Caco-2 (cell line): Measurements from ENCODE around the gene REEP3. TPM values are rescaled to one million over a fixed set of nuclear protein-coding genes. Genes with fewer than 3 reads are reported as not detected.

Experiments
- BruUV-seq: library from RNA; stranded (reverse); fragments of 400-500 nt; replicated peaks from 2 replicates; lab custom pipeline; 2021; lab: Mats Ljungman, UMichigan
- CTCF ChIA-PET: fragments of 300-600 bp; sonication (Branson Sonifier 250); formaldehyde crosslinking; loops from one replicate; lab custom pipeline; 2022; ENCODE audit warnings: antibody characterized with exemption; lab: Charles Lee
- POLR2A ChIA-PET: fragments of 300-600 bp; sonication (Branson Sonifier 250); formaldehyde crosslinking; loops from one replicate; lab custom pipeline; 2022; ENCODE audit warnings: antibody characterized with exemption; lab: Charles Lee
- DNase-seq, 2 experiments: peaks; one replicate each; pipeline versions ENCODE4 v3.0.0 to v3.0.0-alpha.2; 2020 to 2022
- H3K27me3 ChIP-seq: replicated peaks from 2 replicates; pipeline ENCODE4 v1.6.0; 2011; ENCODE audit warnings: low read length; ENCODE audit not compliant: control insufficient read depth, insufficient read depth
- H3K36me3 ChIP-seq: 2 replicates; pipeline ENCODE4 v1.5.1; 2011; ENCODE audit warnings: low read length; ENCODE audit not compliant: control insufficient read depth, insufficient read depth
- H3K4me1 ChIP-seq: fragments of 250-450 bp; sonication (Bioruptor Pico); 2 replicates; pipeline ENCODE4 v1.5.1; 2020; ENCODE audit warnings: mild to moderate bottlenecking
- H3K4me3 ChIP-seq: 2 replicates; pipeline ENCODE4 v1.5.1; 2011; ENCODE audit warnings: low read depth, mild to moderate bottlenecking, control low read depth, low read length
- H3K9me3 ChIP-seq: fragments of 250-450 bp; sonication (Bioruptor Pico); 2 replicates; pipeline ENCODE4 v1.5.1; 2020; ENCODE audit warnings: mild to moderate bottlenecking, moderate library complexity
- H3K27ac Mint-ChIP-seq: one replicate; pipeline ENCODE4 v1.8.0; 2022; ENCODE audit warnings: mixed read lengths; ENCODE audit not compliant: unreplicated experiment
- H3K27me3 Mint-ChIP-seq: one replicate; pipeline ENCODE4 v1.8.0; 2022; ENCODE audit warnings: mixed read lengths; ENCODE audit not compliant: insufficient read depth, unreplicated experiment
- H3K36me3 Mint-ChIP-seq: one replicate; pipeline ENCODE4 v1.8.0; 2022; ENCODE audit warnings: mild to moderate bottlenecking, mixed read lengths; ENCODE audit not compliant: insufficient read depth, unreplicated experiment
- H3K4me1 Mint-ChIP-seq: one replicate; pipeline ENCODE4 v1.8.0; 2022; ENCODE audit warnings: low read depth, mixed read lengths; ENCODE audit not compliant: unreplicated experiment
- H3K4me3 Mint-ChIP-seq: one replicate; pipeline ENCODE4 v1.8.0; 2022; ENCODE audit warnings: mild to moderate bottlenecking, moderate library complexity, mixed read lengths; ENCODE audit not compliant: unreplicated experiment
- H3K9me3 Mint-ChIP-seq: one replicate; pipeline ENCODE4 v1.8.0; 2022; ENCODE audit warnings: mixed read lengths; ENCODE audit not compliant: unreplicated experiment
- intact Hi-C: fragments of 100-400 bp; cut with micrococcal nuclease; formaldehyde crosslinking; loops from one replicate; pipeline ENCODE4 v1.10.0; 2022; ENCODE audit not compliant: unreplicated experiment
- total RNA-seq: library from RNA; stranded (reverse); gene quantifications from 2 replicates; pipeline ENCODE4 v1.2.3, GENCODE V29; 2022
- TF ChIP-seq, protein P1 (sequence below), 2 experiments: fragments of 200-600 bp in 1 of 2; IDR thresholded peaks; 1 replicate in 1 of 2; 2 replicates in 1 of 2; pipeline versions ENCODE4 v1.5.1 to v1.8.0; 2011 to 2022; ENCODE audit warnings: antibody characterized with exemption in 1 of 2, control low read depth in 1 of 2, inconsistent platforms in 1 of 2, low read depth in 1 of 2, low read length in 1 of 2, mild to moderate bottlenecking in 1 of 2, moderate library complexity in 1 of 2; ENCODE audit not compliant: insufficient read depth in 1 of 2, severe bottlenecking in 1 of 2, unreplicated experiment in 1 of 2

The REEP3 gene
- total RNA-seq, 1 experiment from 2014 or later = 66.4 TPM

GRCh38 chr10:63644418-63645142 is 123.4 kb downstream of the REEP3 start:
- POLR2A ChIA-PET = no interaction called here
- no peak overlapping the region for H3K4me3 ChIP-seq
- H3K36me3 ChIP-seq = peaks cover 2% of the 10 kb centered on the region; the same call in 1 of the 2 replicates
- H3K9me3 Mint-ChIP-seq = no peaks in the 10 kb centered on the region
- intact Hi-C loops = no loop called here
- no peaks in the 10 kb centered on the region for H3K27me3 ChIP-seq
- no peaks in the 10 kb centered on the region for H3K4me1 ChIP-seq
- H3K36me3 Mint-ChIP-seq = no peaks in the 10 kb centered on the region
- no TSS peak for BruUV-seq
- no peak for DNase-seq
- H3K9me3 ChIP-seq = no peaks in the 10 kb centered on the region
- no peaks in the 10 kb centered on the region for H3K4me1 Mint-ChIP-seq
- no peaks in the 10 kb centered on the region for H3K27me3 Mint-ChIP-seq
- H3K4me3 Mint-ChIP-seq = no peak overlapping the region
- no peak overlapping the region for H3K27ac Mint-ChIP-seq
- CTCF ChIA-PET = no interaction called here
- TF ChIP-seq, protein P1, sequence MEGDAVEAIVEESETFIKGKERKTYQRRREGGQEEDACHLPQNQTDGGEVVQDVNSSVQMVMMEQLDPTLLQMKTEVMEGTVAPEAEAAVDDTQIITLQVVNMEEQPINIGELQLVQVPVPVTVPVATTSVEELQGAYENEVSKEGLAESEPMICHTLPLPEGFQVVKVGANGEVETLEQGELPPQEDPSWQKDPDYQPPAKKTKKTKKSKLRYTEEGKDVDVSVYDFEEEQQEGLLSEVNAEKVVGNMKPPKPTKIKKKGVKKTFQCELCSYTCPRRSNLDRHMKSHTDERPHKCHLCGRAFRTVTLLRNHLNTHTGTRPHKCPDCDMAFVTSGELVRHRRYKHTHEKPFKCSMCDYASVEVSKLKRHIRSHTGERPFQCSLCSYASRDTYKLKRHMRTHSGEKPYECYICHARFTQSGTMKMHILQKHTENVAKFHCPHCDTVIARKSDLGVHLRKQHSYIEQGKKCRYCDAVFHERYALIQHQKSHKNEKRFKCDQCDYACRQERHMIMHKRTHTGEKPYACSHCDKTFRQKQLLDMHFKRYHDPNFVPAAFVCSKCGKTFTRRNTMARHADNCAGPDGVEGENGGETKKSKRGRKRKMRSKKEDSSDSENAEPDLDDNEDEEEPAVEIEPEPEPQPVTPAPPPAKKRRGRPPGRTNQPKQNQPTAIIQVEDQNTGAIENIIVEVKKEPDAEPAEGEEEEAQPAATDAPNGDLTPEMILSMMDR (IDR thresholded peaks at IDR 0.05; ENCODE audit: insufficient read depth in 1 of 2, low read depth in 1 of 2, low read length in 1 of 2, severe bottlenecking in 1 of 2, unreplicated experiment in 1 of 2) = no peak

- BruUV-seq = no TSS peak
- H3K4me1 ChIP-seq = no peaks in the 10 kb centered on the region
Observed at GRCh38 chr10:63645195-63645594, 124.0 kb downstream of the REEP3 start.

DNA sequence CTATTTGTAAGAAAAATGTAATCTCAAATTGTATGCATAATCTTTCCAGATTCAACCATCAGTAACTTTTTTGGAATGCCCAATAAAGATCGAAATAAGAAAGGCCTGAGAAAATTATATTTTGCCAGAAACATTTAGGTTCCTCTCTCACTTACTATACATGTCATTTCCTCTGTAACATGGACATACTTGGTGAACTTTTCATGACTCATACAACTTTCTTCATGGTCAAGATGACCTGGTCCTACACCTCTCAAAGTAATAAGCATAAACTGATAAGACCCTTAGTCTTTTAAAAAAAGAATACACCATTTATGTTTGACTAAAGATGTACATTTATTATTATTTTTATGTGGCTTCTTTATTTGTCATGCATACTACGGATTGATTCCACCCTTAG is 125.3 kb downstream of the REEP3 start:
- Histone ChIP-seq H3K9me3 (no peaks in the 10 kb centered on the region), H3K36me3 (peaks cover 2% of the 10 kb centered on the region; the same call in 1 of the 2 replicates), H3K27me3 (no peaks in the 10 kb centered on the region), H3K4me1 (no peaks in the 10 kb centered on the region), H3K4me3 (no peak overlapping the region)
- H3K9me3 Mint-ChIP-seq = no peaks in the 10 kb centered on the region
- BruUV-seq = no TSS peak
- TF ChIP-seq, protein P1 (IDR thresholded peaks at IDR 0.05; ENCODE audit: insufficient read depth in 1 of 2, low read depth in 1 of 2, low read length in 1 of 2, severe bottlenecking in 1 of 2, unreplicated experiment in 1 of 2) = no peak
- no peak for DNase-seq
- CTCF ChIA-PET = no interaction called here
- no peak overlapping the region for H3K4me3 Mint-ChIP-seq
- no peaks in the 10 kb centered on the region for H3K36me3 Mint-ChIP-seq
- no peaks in the 10 kb centered on the region for H3K4me1 Mint-ChIP-seq
- POLR2A ChIA-PET = no interaction called here
- H3K27me3 Mint-ChIP-seq = no peaks in the 10 kb centered on the region
- intact Hi-C loops = no loop called here
- H3K27ac Mint-ChIP-seq = no peak overlapping the region

More at GRCh38 chr10:63645195-63645594, 124.0 kb downstream of the REEP3 start:
- Histone ChIP-seq H3K36me3 (peaks cover 2% of the 10 kb centered on the region; the same call in 1 of the 2 replicates), H3K27me3 (no peaks in the 10 kb centered on the region), H3K9me3 (no peaks in the 10 kb centered on the region), H3K4me3 (no peak overlapping the region)
- POLR2A ChIA-PET = no interaction called here
- Mint-ChIP-seq H3K36me3 (no peaks in the 10 kb centered on the region), H3K27me3 (no peaks in the 10 kb centered on the region), H3K4me1 (no peaks in the 10 kb centered on the region), H3K27ac (no peak overlapping the region), H3K9me3 (no peaks in the 10 kb centered on the region), H3K4me3 (no peak overlapping the region)
- no peak for DNase-seq
- CTCF ChIA-PET = interaction anchor here (0.7 kb wide), 1 partner anchor 525 kb away, joined by 3 read pairs; no protein-coding TSS in a partner anchor
- intact Hi-C loops = no loop called here
- TF ChIP-seq, protein P1 (IDR thresholded peaks at IDR 0.05; ENCODE audit: insufficient read depth in 1 of 2, low read depth in 1 of 2, low read length in 1 of 2, severe bottlenecking in 1 of 2, unreplicated experiment in 1 of 2) = no peak
